Upper lobe of right lung (tissue), 1 donor: ENCODE data around the gene ASH1L. TPM values are rescaled to one million over a fixed set of nuclear protein-coding genes. Genes with fewer than 3 reads are reported as not detected.
"Not testable (repeated sequence)": the region's sequence is repeated elsewhere in the genome, so short reads cannot be mapped to it uniquely, and the experiment has no call there.

ENCODE experiments used
- ATAC-seq: fragments of 200-7000 bp; cut with Tn5 transposase; one replicate; pipeline ENCODE4 v1.9.1; 2020; ENCODE audit warnings: mild to moderate bottlenecking, moderate library complexity
- DNase-seq: peaks from one replicate; pipeline ENCODE4 v3.0.0-alpha.2; 2020
- H3K27ac ChIP-seq: fragments of 200-600 bp; one replicate; pipeline ENCODE4 v1.8.0; 2022
- H3K27me3 ChIP-seq: fragments of 200-600 bp; one replicate; pipeline ENCODE4 v1.8.0; 2022; ENCODE audit warnings: mild to moderate bottlenecking
- H3K36me3 ChIP-seq: fragments of 200-600 bp; one replicate; pipeline ENCODE4 v1.8.0; 2022
- H3K4me1 ChIP-seq: fragments of 200-600 bp; one replicate; pipeline ENCODE4 v1.8.0; 2022
- H3K4me3 ChIP-seq: fragments of 200-600 bp; one replicate; pipeline ENCODE4 v1.8.0; 2022; ENCODE audit warnings: mild to moderate bottlenecking
- H3K9me3 ChIP-seq: fragments of 200-600 bp; one replicate; pipeline ENCODE4 v1.8.0; 2022
- intact Hi-C: fragments of 100-400 bp; cut with DNase I; formaldehyde crosslinking; loops from one replicate; pipeline ENCODE4 v1.11.0; 2022
- total RNA-seq: library from RNA; stranded (reverse); fragmentation: NEBNext Ultra II Directional; extraction: Animal tissue kit (Norgen Biotek cat#: 25700); gene quantifications from one replicate; pipeline ENCODE4 v1.2.1, GENCODE V29; 2021
- TF ChIP-seq, protein P1 (sequence below): fragments of 200-600 bp; IDR thresholded peaks from one replicate; pipeline ENCODE4 v1.8.0; 2022; ENCODE audit warnings: antibody characterized with exemption
- donor health status: DM: no; HTN: yes; CAD: no; lungs with severe emphysema.

Gene ASH1L
- total RNA-seq, 1 donor from 2014 or later, result 56.6 TPM

DNA sequence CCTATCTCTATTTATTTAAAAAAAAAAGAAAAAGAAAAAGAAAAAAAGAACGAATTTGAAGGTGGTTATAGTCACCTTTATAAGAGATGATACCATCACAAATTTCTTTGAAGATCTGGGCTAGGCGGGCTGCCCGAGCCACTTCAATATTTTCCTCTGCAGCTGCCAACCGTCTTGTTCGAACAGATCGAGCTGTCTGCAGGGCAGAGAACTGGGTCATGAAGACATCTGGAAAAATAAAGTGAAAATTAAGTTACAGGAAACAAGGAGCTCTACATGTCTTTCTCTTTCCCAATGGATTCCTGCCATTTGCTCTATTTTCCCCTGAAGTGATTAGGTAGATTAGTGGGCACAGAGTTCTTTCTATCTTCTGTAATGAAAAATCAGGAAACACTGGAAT lies 210.0 kb downstream of the ASH1L start:
- Histone ChIP-seq H3K4me3 (no peak overlapping the region), H3K27ac (no peak overlapping the region), H3K4me1 (no peaks in the 10 kb centered on the region), H3K36me3 (peaks cover 95% of the 10 kb centered on the region), H3K9me3 (no peaks in the 10 kb centered on the region), H3K27me3 (no peaks in the 10 kb centered on the region)
- DNase-seq, result no peak
- intact Hi-C loops, result no loop called here
- TF ChIP-seq, protein P1, sequence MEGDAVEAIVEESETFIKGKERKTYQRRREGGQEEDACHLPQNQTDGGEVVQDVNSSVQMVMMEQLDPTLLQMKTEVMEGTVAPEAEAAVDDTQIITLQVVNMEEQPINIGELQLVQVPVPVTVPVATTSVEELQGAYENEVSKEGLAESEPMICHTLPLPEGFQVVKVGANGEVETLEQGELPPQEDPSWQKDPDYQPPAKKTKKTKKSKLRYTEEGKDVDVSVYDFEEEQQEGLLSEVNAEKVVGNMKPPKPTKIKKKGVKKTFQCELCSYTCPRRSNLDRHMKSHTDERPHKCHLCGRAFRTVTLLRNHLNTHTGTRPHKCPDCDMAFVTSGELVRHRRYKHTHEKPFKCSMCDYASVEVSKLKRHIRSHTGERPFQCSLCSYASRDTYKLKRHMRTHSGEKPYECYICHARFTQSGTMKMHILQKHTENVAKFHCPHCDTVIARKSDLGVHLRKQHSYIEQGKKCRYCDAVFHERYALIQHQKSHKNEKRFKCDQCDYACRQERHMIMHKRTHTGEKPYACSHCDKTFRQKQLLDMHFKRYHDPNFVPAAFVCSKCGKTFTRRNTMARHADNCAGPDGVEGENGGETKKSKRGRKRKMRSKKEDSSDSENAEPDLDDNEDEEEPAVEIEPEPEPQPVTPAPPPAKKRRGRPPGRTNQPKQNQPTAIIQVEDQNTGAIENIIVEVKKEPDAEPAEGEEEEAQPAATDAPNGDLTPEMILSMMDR, result no peak
- ATAC-seq, result no peak

- peaks cover 100% of the 10 kb centered on the region for H3K36me3 ChIP-seq
- no peaks in the 10 kb centered on the region for H3K27me3 ChIP-seq
- ATAC-seq (no peak), DNase-seq (no peak)
- H3K9me3 ChIP-seq, result no peaks in the 10 kb centered on the region
- H3K4me3 ChIP-seq, result no peak overlapping the region
- intact Hi-C loops, result no loop called here
- H3K27ac ChIP-seq, result no peak overlapping the region
- H3K4me1 ChIP-seq, result no peaks in the 10 kb centered on the region
- TF ChIP-seq, protein P1, result no peak
Measured at GRCh38 chr1:155342842-155343241, 219.8 kb downstream of the ASH1L start.

DNA sequence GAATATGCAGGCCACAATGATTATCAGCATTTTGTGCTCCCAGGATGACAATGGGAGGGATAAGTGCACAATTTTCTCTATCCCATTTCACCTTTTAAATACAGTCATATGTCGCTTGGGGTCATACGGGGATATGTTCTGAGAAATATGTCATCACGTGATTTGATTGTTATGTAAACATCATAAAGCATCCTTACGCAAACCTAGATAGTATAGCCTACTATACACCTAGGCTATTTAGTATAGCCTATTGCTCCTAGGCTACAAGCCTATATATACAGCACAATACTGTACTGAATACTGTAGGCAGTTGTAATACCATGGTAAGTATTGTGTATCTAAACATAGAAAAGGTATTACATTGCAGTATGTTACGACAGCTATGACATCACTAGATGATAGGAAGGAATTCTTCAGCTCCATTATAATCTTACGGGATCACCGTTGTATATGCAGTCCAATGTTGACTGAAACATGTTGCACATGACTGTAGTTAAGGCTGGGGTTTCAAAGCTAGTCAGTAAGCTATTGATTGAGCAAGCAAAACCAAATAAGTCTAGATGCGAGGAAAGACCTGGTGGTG lies 223.0 kb downstream of the ASH1L start:
- DNase-seq (no peak), ATAC-seq (no peak)
- Histone ChIP-seq H3K4me1 (no peaks in the 10 kb centered on the region), H3K4me3 (no peak overlapping the region), H3K27ac (no peak overlapping the region), H3K36me3 (peaks cover 94% of the 10 kb centered on the region), H3K27me3 (no peaks in the 10 kb centered on the region), H3K9me3 (no peaks in the 10 kb centered on the region)
- TF ChIP-seq, protein P1, result no peak
- intact Hi-C loops, result no loop called here

DNA sequence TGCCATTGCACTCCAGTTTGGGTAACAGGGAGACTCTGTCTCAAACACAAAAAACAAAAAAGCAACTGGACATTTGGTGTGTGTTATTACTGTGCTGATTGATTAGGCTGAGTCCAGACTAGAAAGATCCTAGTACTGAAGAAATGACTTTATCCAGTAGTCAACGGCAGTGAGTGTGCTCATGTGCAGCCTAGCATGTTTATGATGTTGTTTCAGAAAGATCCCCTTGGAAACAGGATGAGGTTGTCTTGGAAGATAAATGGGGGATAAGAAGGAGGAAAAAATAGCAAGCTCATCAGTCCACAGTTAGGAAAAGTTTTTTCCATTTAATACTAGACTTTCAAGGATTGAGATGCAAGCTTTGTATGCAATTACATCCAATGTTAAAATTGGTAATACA lies 227.6 kb downstream of the ASH1L start:
- DNase-seq (no peak), ATAC-seq (no peak)
- H3K36me3 ChIP-seq, result peaks cover 72% of the 10 kb centered on the region
- H3K27ac ChIP-seq, result no peak overlapping the region
- H3K4me1 ChIP-seq, result no peaks in the 10 kb centered on the region
- no peaks in the 10 kb centered on the region for H3K27me3 ChIP-seq
- no peaks in the 10 kb centered on the region for H3K9me3 ChIP-seq
- intact Hi-C loops, result no loop called here
- TF ChIP-seq, protein P1, result no peak
- no peak overlapping the region for H3K4me3 ChIP-seq

DNA sequence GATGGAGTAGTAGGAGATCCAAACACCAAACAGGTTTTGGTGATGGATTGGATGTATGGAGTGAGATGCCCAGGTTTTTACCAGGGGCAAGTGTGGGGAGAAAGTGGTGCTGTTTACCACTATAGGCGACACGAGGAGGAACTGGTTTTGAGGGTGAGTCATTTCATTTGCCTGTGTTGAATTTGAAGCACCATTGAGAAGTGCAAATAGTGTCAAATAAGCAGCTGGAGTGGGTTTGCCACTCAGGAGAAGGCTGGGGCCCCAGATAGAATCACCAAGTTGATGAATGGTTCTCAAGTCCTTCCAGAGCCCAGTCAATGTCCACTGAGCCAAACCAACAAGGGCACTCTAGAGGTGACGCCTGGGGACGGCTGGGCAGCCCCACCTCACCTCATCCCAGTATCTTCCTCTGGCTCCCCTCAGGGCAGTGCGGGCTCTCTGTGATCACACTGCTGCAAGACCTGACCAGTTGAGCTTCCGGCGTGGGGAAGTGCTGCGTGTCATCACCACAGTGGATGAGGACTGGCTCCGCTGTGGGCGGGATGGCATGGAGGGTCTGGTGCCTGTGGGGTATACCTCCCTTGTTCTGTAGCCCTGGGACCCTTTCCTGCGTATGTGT lies 232.5 kb downstream of the ASH1L start:
- H3K36me3 ChIP-seq, result peaks cover 58% of the 10 kb centered on the region
- H3K27me3 ChIP-seq, result no peaks in the 10 kb centered on the region
- no peak overlapping the region for H3K27ac ChIP-seq
- peak; percentile 60 for ATAC-seq
- no peak overlapping the region for H3K4me3 ChIP-seq
- intact Hi-C loops, result loop anchor here (10.0 kb wide), 1 partner anchor 75 kb away; the partner anchor contains the start of gene ENTREP3
- H3K9me3 ChIP-seq, result no peaks in the 10 kb centered on the region
- TF ChIP-seq, protein P1, result no peak
- H3K4me1 ChIP-seq, result peaks cover 9% of the 10 kb centered on the region
- peak; percentile 67 for DNase-seq

DNA sequence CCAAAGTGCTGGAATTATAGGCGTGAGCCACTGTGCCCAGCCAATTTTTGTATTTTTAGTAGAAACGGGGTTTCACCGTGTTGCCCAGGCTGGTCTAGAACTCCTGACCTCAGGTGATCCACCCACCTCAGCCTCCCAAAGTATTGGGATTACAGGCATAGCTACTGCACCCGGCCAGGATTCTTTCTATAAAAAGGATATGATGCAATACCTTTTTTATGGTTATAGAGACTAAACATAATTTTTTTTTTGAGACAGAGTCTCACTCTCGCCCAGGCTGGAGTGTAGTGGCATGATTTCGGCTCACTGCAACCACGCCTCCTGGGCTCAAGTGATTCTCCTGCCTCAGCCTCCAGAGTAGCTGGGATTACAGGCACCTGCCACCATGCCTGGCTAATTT lies 233.7 kb downstream of the ASH1L start:
- H3K27ac ChIP-seq, ATAC-seq, H3K27me3 ChIP-seq, H3K9me3 ChIP-seq, H3K4me1 ChIP-seq, H3K4me3 ChIP-seq, DNase-seq: not testable (repeated sequence)
- H3K36me3 ChIP-seq, result peaks cover 48% of the 10 kb centered on the region
- intact Hi-C loops, result loop anchor here (10.0 kb wide), 1 partner anchor 74 kb away; the partner anchor contains the start of gene ENTREP3
